SU-DHL-6 (cell line): ENCODE results near the gene PFKL.
"Not testable (repeated sequence)": the region's sequence is repeated elsewhere in the genome, so short reads cannot be mapped to it uniquely, and the experiment has no call there.

Experiments used
- H2AFZ ChIP-seq: fragments of 200-600 bp; sonication (generic); 2 replicates; pipeline ENCODE4 v1.6.1; 2014; ENCODE audit warnings: low read depth, mild to moderate bottlenecking, moderate library complexity, mixed read lengths, antibody characterized with exemption, low read length; ENCODE audit not compliant: severe bottlenecking
- H3F3A ChIP-seq: fragments of 200-600 bp; shearing (Covaris generic); 2 replicates; pipeline ENCODE4 v1.6.0; 2016; ENCODE audit warnings: antibody characterized with exemption, mild to moderate bottlenecking; ENCODE audit not compliant: insufficient read depth
- H3K27ac ChIP-seq: fragments of 200-600 bp; sonication (generic); 2 replicates; pipeline ENCODE4 v1.5.1; 2016; ENCODE audit warnings: low read depth, mild to moderate bottlenecking, low read length, moderate library complexity, mixed read lengths
- H3K27me3 ChIP-seq: fragments of 200-600 bp; sonication (generic), shearing (Covaris generic); 2 replicates; pipeline ENCODE4 v1.6.0; 2014; ENCODE audit warnings: mild to moderate bottlenecking, low read length
- H3K36me3 ChIP-seq: fragments of 200-600 bp; sonication (generic); 2 replicates; pipeline ENCODE4 v1.6.1; 2014; ENCODE audit warnings: mild to moderate bottlenecking, low read length, mixed read lengths
- H3K4me2 ChIP-seq: fragments of 300-600, 200-600 bp; shearing (Covaris generic), sonication (generic); 2 replicates; pipeline ENCODE4 v1.6.0; 2014; ENCODE audit warnings: low read length, low read depth, mild to moderate bottlenecking; ENCODE audit not compliant: poor library complexity, severe bottlenecking
- H3K4me3 ChIP-seq: fragments of 200-600 bp; sonication (generic); 2 replicates; pipeline ENCODE4 v1.5.1; 2014; ENCODE audit warnings: antibody characterized with exemption, low read length, mild to moderate bottlenecking, mixed read lengths; ENCODE audit not compliant: insufficient read depth, poor library complexity, severe bottlenecking
- H3K79me2 ChIP-seq: fragments of 200-600 bp; sonication (generic); 2 replicates; pipeline ENCODE4 v1.6.1; 2014; ENCODE audit warnings: mild to moderate bottlenecking, low read length, moderate library complexity; ENCODE audit not compliant: insufficient read depth
- H3K9ac ChIP-seq: fragments of 200-600 bp; sonication (generic); 2 replicates; pipeline ENCODE4 v1.7.0; 2014; ENCODE audit warnings: mild to moderate bottlenecking, low read length
- H3K9me2 ChIP-seq: fragments of 200-600 bp; sonication (generic); replicated peaks from 2 replicates; pipeline ENCODE4 v1.6.1; 2014; ENCODE audit warnings: low read length; ENCODE audit not compliant: insufficient read depth
- H3K9me3 ChIP-seq: fragments of 200-600 bp; sonication (generic); 2 replicates; pipeline ENCODE4 v1.6.1; 2014; ENCODE audit warnings: low read length, mixed read lengths; ENCODE audit not compliant: insufficient read depth
- H4K20me1 ChIP-seq: fragments of 200-600 bp; sonication (generic); 2 replicates; pipeline ENCODE4 v1.6.1; 2014; ENCODE audit warnings: low read depth, mild to moderate bottlenecking, antibody characterized with exemption, low read length, moderate library complexity, mixed read lengths
- EZH2phosphoT487 ChIP-seq: fragments of 200-600 bp; sonication (generic), shearing (Covaris generic); conservative IDR thresholded peaks from 2 replicates; pipeline ENCODE4 v1.6.1; 2018; ENCODE audit warnings: mild to moderate bottlenecking, antibody characterized with exemption, low read length, moderate library complexity, mixed read lengths
- TF ChIP-seq, protein P1 (sequence below): fragments of 200-600 bp; sonication (generic); IDR thresholded peaks from one replicate; pipeline ENCODE4 v1.5.1; 2017; ENCODE audit warnings: antibody characterized with exemption, mild to moderate bottlenecking, low read length, moderate library complexity; ENCODE audit not compliant: insufficient read depth, poor library complexity, severe bottlenecking

The PFKL gene

GRCh38 chr21:44279354-44280260, 20.2 kb upstream of the PFKL start:
- Histone ChIP-seq H3K36me3 (no peaks in the 10 kb centered on the region), H3K4me2 (no peak overlapping the region), H3K27ac (no peak overlapping the region), H3K79me2 (no peaks in the 10 kb centered on the region), H3K9ac (no peak overlapping the region), H2AFZ (no peak overlapping the region), H3K9me3 (no peaks in the 10 kb centered on the region), H3K27me3 (no peaks in the 10 kb centered on the region), H3F3A (no peaks in the 10 kb centered on the region), H3K4me3 (no peak overlapping the region), H3K9me2 (no peaks in the 10 kb centered on the region), H4K20me1 (no peaks in the 10 kb centered on the region)
- no peak for TF ChIP-seq EZH2phosphoT487
- TF ChIP-seq, protein P1, sequence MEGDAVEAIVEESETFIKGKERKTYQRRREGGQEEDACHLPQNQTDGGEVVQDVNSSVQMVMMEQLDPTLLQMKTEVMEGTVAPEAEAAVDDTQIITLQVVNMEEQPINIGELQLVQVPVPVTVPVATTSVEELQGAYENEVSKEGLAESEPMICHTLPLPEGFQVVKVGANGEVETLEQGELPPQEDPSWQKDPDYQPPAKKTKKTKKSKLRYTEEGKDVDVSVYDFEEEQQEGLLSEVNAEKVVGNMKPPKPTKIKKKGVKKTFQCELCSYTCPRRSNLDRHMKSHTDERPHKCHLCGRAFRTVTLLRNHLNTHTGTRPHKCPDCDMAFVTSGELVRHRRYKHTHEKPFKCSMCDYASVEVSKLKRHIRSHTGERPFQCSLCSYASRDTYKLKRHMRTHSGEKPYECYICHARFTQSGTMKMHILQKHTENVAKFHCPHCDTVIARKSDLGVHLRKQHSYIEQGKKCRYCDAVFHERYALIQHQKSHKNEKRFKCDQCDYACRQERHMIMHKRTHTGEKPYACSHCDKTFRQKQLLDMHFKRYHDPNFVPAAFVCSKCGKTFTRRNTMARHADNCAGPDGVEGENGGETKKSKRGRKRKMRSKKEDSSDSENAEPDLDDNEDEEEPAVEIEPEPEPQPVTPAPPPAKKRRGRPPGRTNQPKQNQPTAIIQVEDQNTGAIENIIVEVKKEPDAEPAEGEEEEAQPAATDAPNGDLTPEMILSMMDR: no peak

DNA sequence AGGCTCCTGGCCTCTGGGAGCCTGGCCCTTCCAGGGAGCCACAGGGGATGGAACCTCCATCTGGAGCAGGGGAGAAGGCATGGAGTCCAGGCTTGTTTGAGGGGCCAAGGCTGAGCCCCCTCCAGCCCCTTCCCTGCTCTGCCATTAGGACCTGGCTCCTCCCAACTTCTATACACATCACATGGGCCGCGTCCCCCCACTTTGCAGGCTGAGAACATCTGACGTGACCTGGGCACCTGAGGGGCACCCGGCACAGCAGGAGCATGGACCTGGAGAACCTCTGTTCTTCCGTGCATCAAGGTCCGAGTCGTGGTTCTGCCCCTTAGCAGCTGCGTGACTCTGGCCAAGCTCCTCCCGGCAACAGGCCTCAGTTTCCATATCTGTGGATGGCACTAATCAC, 18.1 kb upstream of the PFKL start:
- no peaks in the 10 kb centered on the region for H3K36me3 ChIP-seq
- H3F3A ChIP-seq: no peaks in the 10 kb centered on the region
- TF ChIP-seq, protein P1: no peak
- TF ChIP-seq EZH2phosphoT487: no peak
- no peak overlapping the region for H3K4me3 ChIP-seq
- no peaks in the 10 kb centered on the region for H3K27me3 ChIP-seq
- H3K9me2 ChIP-seq: no peaks in the 10 kb centered on the region
- no peaks in the 10 kb centered on the region for H3K79me2 ChIP-seq
- no peak overlapping the region for H3K27ac ChIP-seq
- H2AFZ ChIP-seq: no peak overlapping the region
- no peak overlapping the region for H3K9ac ChIP-seq
- H3K9me3 ChIP-seq: no peaks in the 10 kb centered on the region
- no peaks in the 10 kb centered on the region for H4K20me1 ChIP-seq
- H3K4me2 ChIP-seq: no peak overlapping the region

- no peak overlapping the region for H3K4me2 ChIP-seq
- no peaks in the 10 kb centered on the region for H3K9me3 ChIP-seq
- TF ChIP-seq, protein P1: no peak
- TF ChIP-seq EZH2phosphoT487: no peak
- no peaks in the 10 kb centered on the region for H3K9me2 ChIP-seq
- no peak overlapping the region for H3K27ac ChIP-seq
- H3K27me3 ChIP-seq: no peaks in the 10 kb centered on the region
- no peak overlapping the region for H2AFZ ChIP-seq
- no peak overlapping the region for H3K4me3 ChIP-seq
- no peaks in the 10 kb centered on the region for H3K36me3 ChIP-seq
- H3K79me2 ChIP-seq: no peaks in the 10 kb centered on the region
- H3K9ac ChIP-seq: no peak overlapping the region
- H4K20me1 ChIP-seq: no peaks in the 10 kb centered on the region
- H3F3A ChIP-seq: no peaks in the 10 kb centered on the region
Measured at GRCh38 chr21:44282370-44282769, 17.5 kb upstream of the PFKL start.

DNA sequence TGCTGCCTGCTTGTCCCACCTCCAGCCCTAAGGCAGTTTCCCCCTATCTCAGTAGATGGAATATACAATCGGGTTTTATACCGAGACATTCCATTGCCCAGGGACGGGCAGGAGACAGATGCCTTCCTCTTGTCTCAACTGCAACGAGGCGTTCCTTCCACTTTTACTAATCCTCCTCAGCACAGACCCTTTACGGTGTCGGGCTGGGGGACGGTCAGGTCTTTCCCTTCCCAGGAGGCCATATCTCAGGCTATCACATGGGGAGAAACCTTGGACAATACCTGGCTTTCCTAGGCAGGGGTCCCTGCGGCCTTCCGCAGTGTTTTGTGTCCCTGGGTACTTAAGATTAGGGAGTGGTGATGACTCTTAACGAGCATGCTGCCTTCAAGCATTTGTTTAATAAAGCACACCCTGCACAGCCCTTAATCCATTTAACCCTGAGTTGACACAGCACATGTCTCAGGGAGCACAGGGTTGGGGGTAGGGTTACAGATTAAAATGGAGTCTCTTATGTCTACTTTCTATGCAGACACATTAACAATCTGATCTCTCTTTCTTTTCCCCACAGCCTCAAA, 16.6 kb upstream of the PFKL start:
- H3K9ac ChIP-seq, H3K9me2 ChIP-seq, H3K79me2 ChIP-seq, H3K27ac ChIP-seq, H3K27me3 ChIP-seq, H3K9me3 ChIP-seq, H2AFZ ChIP-seq, H4K20me1 ChIP-seq, H3F3A ChIP-seq, H3K4me3 ChIP-seq, H3K36me3 ChIP-seq, H3K4me2 ChIP-seq: not testable (repeated sequence)
